Activated CD8-positive, alpha-beta memory T cell treated with anti-CD3 and anti-CD28 coated beads, Interleukin-2, amount 50 U/mL, for 1 hour (primary cell): Measurements from ENCODE around the gene ABHD16B.

ENCODE experiments used
- DNase-seq: peaks from one replicate; pipeline ENCODE4 v3.0.0-alpha.2; 2020; ENCODE audit errors: extremely low read depth

ABHD16B gene

DNA sequence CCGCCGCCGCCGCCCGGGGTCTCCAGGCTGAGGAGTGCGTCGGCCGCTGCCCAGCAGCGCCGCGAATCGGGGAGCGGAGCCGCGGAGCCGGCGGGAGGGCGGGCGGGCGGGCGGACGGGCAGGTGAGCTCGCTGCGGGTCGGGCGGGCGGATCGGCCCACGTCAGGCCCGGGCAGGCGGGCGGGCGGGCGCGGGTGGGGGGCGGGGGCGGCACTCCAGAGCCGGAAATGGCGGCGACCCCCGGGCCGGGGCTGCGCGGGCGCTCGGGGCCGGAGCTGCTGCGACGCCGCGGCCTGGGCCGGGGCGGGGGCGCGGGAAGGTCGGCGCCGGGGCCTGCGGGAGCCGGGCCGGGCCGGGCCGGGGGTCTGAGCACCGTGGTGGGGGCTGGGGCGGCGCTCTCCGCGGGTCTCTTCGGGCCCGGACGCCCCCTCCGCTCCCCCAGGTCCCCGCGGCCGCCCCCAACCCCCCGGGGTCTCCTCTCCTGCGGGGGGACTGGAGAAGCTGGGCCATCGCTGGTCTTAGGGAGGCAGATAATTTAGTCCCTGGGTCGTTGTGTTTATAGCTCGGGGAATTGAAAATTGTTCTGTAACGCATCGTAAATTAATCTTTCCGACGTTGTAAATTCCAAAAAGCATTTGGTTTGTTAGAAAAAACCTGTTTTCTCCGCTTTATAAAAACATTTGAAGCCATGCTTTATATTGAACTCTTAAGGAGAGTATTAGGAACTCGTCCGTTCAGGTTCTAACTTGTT is 34.1 kb downstream of the ABHD16B start:
- DNase-seq, result no peak

DNA sequence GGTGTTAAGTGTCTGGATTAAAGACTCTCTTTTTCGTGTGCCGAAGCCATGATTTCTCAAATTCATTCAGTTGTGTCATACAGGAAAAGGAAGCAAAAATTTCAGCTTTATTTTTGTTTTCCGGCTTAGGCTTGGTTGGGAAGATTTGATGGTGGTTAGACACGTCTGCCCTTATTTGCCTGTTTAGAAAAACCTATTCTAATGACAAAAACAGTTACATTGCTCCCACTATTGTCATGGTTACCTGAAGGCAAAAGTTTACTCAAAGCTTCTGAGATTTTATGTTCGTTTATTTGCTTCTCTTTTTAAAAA is 34.6 kb downstream of the ABHD16B start:
- no peak for DNase-seq

DNA sequence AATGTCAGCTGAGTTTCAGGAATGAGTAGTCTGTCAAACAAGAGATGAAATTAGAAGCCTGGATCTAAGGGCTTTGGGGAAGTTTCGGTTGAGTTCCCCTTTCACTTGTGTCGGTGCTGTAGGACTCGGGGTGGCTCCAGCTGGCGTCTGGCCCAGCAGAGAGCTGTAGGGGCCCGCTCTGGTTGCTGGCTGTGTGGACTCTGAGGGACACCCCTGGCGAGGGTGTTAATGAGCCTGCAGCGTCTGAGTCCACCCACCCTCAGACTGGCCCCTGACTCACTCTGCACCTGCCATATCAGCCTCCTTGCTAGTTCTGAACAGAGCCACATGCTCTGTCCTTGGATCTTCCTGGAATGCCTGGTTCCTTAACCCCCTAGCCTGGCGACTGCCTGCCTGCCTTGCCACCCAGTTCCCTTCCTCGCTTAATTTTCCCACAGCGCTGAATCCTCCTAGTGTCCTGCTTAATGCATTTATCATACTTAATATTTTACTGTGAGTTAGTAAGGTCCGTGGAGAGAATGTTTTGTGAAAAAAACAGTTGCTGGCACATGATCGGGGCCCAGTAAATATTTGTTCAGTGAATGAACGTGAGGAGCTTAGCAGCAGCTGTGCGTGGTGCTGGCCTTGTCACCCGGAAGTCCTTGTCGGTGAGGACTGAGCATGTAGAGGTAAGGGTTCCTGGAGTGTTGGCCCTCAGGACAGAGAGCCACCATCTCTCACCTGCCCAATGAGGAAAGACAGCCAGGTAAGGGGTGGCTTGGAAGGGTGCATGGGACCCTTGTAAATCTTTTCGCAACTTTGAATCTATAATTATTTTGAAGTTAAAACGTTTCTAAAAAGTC is 35.2 kb downstream of the ABHD16B start:
- no peak for DNase-seq

DNA sequence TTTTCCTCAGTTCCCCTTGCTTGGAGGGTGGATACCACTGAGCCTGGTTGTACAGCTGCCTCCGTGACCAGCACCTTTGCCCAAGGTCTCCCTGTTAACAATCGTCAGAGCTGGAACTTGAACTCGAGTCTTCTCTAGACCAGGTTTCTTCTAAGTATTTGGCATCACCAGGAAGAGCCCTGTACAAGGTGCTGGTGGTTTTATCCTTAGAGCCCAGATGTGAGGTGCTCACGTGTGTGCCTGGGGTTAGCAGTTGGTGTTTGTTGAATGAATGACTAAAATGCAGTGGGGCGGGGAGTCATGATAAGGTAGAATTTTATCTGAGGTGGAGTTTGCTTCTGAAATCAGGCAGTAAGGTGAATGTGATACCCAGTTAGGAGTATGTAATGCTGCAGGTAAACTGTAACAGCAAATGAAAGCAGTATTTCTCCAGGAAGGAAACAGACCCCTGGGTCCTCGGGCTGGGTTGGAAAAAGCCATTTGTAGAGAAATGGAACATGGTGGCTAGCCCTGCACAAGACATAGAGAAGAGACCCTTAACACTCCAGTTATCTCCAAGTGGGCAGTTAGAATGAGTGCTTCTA is 36.8 kb downstream of the ABHD16B start:
- no peak for DNase-seq

DNA sequence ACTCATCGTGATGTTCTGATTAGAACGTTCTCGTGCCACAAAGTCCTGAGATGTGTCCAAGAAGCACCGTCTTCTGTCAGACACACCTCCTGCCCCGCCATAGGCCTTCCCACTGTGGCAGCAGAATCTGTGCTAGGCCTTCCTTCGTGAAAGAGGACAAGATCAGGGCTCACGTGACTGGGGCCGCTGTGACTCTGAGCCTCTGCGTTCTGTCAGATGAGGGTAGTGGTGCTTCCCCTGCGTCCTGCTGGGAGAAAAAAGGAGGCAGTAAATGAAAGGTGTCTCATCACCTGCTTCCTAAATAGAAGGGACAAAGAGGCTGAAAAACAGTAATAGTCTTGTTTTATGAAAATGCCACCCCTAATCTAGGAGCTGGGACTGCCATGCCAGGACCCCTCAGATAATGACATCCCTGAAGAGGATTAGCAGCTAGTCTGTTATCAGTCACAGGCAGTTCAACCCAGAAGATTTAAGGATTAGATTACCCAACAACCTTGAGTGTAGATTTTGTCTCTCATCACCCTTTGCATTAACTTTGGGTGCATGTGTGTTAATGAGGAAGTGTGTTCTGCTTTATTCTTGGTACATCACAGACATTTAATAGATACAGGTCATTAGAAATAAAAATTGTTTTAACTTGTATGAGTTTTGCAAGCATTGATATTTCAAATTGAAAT is 37.7 kb downstream of the ABHD16B start:
- DNase-seq, result no peak

DNA sequence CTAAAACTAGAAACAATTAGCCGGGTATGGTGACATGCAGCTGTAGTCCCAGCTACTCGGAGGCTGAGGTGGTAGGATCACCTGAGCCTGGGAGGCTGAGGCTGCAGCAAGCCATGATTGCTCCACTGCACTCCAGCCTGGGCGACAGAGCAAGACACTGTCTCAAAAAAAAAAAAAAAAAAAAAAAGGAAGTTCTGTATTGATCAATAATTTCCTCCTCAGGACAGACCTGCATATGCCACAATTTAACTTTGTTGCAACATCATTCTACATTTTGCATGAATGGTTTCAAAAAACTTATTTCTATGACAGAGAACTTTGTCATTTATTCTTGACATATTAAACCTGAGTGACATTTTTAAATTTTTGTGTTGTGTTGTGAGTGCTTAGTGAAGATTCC is 39.1 kb downstream of the ABHD16B start:
- DNase-seq, result no peak

DNA sequence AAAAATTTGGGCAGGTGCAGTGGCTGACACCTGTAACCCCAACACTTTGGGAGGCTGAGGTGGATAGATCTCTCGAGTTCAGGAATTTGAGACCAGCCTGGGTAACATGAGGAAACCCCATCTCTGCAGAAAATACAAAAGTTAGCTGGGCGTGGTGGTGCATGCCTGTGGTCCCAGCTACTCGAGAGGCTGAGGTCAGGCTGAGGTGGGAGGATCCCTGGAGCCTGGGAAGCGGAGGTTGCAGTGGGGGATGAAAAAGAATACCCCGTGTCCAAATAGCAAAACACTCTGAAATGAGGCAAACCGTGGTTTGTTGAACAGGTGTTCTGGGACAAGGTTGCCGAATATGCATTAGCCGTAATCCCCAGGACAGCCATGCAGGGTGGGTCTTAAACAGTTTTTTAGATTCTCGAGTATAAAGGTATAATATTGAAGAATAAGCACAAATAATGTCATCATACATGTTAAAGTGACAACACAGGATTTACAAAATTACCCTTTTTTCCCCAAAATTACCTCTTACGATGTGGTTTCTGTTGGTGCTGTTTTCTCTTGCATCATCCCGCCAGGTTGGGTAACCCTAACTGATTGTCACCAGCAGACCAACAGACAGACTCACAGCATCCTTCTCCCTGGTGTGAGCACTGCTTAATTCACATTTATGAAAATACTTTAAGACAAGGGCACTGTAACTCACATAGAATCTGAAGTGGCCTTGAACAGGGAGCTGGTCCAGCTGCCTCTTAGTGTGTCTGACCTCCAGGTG is 42.7 kb downstream of the ABHD16B start:
- DNase-seq, result no peak

DNA sequence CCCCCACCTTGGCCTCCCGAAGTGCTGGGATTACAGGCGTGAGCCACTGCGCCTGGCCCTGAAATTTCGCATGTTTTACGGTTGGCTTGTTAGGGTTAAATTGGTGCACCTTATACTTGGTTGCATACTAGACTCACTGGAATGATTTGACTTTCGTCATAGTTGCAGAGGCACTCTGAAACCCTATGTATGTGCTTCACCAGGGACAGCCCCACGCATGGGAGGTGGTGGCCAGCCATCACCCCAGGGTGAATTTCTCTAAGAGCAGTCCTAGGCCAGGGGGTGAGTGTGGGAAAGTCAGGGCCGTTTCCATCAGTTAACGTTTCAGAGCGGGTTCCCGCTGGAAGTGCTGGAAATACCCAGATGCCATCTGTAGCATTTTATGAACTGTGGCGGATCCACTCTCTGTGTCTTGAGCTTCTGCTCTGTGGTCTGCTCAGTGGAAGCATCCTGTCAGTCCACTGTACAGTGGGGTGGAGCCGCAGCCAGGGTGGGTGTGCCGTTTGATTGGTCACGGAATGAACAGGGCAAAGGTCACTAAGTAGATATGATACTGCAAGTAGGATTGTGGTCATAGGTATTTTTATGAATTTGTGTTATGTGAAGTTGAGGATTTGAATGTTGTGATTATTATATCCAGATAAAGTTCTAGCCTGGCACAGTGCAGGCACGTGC is 46.8 kb downstream of the ABHD16B start:
- DNase-seq, result no peak

DNA sequence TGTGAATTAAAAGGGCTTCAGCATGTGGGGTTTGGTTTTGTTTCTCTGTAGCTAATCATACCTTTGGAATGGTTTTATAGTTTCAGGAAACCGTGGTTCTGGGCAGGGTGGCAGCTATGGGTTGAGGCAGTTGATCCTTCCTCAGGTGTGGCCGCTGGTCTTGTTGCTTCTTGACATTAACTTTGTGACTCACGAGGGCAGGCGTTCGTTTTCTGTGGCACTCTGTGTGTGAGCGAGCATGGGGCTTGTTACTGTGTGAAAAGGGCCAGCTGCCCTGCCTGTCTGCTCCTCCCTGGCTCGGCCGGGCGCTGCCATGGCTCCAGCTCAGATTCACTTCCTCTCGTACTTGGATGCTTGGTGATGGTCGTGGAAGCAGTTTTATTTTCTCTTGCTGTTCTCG is 49.9 kb downstream of the ABHD16B start:
- no peak for DNase-seq
